ENCODE measurements around the gene RNF31.

Gene RNF31

DNA sequence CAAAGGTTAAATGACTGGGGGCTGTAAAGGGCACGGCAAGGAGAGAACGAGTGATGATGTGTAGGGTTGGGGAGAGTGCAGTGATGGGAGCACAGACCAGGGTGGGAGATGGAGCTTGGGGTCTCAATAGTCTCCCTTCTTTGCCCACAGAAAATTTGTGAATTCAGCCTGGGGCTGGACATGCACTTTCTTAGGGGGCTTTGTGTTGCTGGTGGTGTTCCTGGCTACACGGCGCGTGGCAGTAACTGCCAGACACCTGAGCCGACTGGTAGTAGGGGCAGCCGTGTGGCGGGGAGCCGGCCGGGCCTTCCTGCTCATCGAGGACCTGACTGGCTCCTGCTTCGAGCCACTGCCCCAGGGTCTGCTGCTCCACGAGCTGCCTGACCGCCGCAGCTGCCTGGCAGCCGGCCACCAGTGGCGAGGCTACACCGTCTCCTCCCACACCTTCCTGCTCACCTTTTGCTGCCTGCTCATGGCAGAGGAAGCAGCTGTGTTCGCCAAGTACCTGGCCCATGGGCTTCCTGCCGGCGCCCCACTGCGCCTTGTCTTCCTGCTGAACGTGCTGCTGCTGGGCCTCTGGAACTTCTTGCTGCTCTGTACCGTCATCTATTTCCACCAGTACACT, 15.1 kb upstream of the RNF31 start:
- DNase-seq (ENCODE audit: low read depth) = no peak
- TF ChIP-seq, protein P1, sequence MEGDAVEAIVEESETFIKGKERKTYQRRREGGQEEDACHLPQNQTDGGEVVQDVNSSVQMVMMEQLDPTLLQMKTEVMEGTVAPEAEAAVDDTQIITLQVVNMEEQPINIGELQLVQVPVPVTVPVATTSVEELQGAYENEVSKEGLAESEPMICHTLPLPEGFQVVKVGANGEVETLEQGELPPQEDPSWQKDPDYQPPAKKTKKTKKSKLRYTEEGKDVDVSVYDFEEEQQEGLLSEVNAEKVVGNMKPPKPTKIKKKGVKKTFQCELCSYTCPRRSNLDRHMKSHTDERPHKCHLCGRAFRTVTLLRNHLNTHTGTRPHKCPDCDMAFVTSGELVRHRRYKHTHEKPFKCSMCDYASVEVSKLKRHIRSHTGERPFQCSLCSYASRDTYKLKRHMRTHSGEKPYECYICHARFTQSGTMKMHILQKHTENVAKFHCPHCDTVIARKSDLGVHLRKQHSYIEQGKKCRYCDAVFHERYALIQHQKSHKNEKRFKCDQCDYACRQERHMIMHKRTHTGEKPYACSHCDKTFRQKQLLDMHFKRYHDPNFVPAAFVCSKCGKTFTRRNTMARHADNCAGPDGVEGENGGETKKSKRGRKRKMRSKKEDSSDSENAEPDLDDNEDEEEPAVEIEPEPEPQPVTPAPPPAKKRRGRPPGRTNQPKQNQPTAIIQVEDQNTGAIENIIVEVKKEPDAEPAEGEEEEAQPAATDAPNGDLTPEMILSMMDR (IDR thresholded peaks at IDR 0.05; ENCODE audit: control insufficient read depth, insufficient read depth, low read depth, low read length, missing control alignments) = no peak
- no peak overlapping the region for H3K4me3 ChIP-seq (ENCODE audit: control insufficient read depth, low read depth, low read length)

DNA sequence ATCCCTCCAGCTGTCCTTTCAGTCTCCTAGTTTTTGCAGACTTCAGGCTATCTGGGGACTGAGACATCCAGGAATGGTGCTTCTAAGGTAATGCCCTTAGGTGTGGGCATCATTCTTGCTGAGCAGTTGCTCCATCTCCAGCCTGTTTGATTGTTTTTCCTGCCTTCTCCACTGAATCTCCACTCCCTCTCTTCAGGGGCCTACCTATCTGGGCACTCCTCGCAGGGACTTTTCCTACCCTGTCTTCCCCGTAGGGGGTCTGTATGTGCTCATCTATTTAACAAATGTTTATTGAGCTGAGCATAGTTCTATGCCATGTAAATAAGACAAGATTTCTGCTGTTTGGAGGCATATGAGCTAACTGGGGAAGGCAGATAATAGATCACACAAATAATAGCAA, 14.3 kb upstream of the RNF31 start:
- DNase-seq (ENCODE audit: low read depth) = no peak
- no peak overlapping the region for H3K4me3 ChIP-seq (ENCODE audit: control insufficient read depth, low read depth, low read length)
- TF ChIP-seq, protein P1 (IDR thresholded peaks at IDR 0.05; ENCODE audit: control insufficient read depth, insufficient read depth, low read depth, low read length, missing control alignments) = no peak

DNA sequence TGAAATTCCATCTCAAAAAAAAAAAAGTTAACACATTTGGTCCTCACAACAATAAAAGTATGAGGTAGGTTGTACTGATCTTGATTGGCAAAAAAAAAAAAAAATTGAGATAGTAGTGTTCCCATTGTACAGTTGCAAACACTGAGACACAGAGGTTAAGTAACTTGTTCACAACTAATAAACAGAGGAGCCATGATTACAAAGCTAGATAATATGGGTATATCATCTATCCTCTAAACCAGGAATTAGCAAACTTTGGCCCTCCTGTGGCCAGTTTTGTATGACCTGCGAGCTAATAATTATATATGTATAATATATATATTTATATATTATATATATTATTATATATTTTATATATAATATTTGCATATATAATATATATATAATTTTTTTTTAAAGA, 13.6 kb upstream of the RNF31 start:
- TF ChIP-seq, protein P1 (IDR thresholded peaks at IDR 0.05; ENCODE audit: control insufficient read depth, insufficient read depth, low read depth, low read length, missing control alignments) = no peak
- no peak for DNase-seq (ENCODE audit: low read depth)
- no peak overlapping the region for H3K4me3 ChIP-seq (ENCODE audit: control insufficient read depth, low read depth, low read length)

DNA sequence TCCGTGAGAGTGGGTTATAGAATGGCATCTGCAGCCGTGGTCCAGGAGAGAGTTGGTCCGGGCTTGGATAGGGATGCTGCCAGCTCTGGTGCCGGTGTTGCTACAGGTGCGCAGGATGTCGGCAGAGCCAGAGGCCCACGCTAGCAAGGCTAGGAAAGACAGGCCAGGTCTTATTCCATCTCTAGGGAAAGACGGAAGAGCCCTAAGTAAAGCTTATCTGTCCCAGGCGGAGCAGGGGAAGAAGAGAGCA, 11.8 kb upstream of the RNF31 start:
- DNase-seq (ENCODE audit: low read depth) = no peak
- H3K4me3 ChIP-seq (ENCODE audit: control insufficient read depth, low read depth, low read length) = peak overlapping the region; percentile 61
- TF ChIP-seq, protein P1 (IDR thresholded peaks at IDR 0.05; ENCODE audit: control insufficient read depth, insufficient read depth, low read depth, low read length, missing control alignments) = no peak

DNA sequence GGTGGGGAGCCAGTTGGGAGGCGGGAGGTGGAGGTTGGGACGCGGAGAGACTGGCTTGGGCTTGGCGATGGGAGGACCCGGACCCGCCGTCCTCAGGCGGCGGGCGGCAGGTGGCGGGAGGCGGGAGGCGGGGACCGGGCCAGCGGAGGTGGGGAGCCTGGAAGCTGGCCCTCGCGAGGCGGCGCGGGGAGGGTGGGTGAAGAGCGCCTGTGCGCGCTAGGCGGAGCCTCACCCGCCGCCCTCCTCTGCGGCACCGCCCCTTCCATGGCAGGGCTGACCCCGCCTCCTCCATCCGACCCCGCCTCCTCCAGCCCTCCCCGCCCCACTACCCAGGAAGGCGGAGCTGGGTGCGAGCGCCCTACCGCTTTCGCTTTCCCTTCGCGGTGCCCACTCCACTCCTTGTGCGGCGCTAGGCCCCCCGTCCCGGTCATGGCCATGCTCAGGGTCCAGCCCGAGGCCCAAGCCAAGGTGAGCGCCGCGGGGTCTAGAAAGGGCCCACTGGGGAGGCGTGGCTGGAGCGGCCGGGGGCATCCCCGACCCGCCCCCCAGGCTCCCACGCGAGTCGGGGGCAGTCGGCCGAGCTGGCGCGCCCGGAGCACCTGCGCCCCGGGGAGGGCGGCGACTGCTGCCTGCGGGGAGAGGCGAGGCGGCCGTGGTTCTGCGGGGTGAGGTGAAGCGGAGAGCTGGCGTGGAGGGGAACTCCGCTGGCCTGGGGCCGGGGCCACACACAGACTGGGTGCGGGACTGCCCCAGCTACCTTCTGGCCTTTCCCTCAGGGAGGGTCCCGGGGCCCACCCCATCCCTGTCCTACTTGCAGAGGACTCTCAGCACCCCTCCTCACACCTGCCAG, 11.2 kb upstream of the RNF31 start, which contains the start of gene PSME1:
PSME1 (plus strand) TSS at position 361 of the 850 bp plus-strand sequence; CDS start at position 430, 69 bp downstream.
- TF ChIP-seq, protein P1 (IDR thresholded peaks at IDR 0.05; ENCODE audit: control insufficient read depth, insufficient read depth, low read depth, low read length, missing control alignments) = no peak
- H3K4me3 ChIP-seq (ENCODE audit: control insufficient read depth, low read depth, low read length) = peak within 1 kb of the TSS; percentile 61
- peak; percentile 27 for DNase-seq (ENCODE audit: low read depth)

DNA sequence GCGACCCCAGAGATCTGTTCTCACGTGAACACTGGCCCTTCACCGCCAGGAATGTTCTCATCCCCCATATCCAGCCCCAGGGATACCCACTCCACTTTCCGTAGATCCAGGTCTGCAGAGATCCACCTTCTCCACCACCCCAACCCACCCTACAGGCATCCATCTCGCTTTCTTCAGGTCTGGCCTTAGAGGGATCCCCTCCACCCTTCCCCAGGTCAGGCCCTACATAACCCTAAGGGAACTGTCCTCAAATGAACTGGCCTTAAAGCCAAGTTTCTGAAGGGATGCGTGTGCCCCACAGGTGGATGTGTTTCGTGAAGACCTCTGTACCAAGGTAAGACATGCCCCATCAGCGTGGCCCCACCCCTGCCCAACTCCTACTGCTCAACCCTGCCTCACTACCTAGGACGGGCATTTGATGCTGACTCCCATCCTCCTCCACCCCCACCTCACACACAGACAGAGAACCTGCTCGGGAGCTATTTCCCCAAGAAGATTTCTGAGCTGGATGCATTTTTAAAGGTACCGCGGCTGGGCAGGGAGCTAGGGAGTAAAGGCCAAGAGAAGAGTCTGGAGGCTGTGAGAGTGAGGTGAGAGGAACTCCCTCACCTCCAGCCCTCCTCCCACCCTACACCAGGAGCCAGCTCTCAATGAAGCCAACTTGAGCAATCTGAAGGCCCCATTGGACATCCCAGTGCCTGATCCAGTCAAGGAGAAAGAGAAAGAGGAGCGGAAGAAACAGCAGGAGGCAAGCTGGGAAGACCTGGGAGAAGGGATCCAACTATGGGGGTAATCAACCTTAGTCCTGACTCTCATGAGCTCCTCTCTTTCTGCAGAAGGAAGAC, 10.4 kb upstream of the RNF31 start:
- peak overlapping the region; percentile 61 for H3K4me3 ChIP-seq (ENCODE audit: control insufficient read depth, low read depth, low read length)
- TF ChIP-seq, protein P1 (IDR thresholded peaks at IDR 0.05; ENCODE audit: control insufficient read depth, insufficient read depth, low read depth, low read length, missing control alignments) = no peak

More for the DNA sequence above, 10.4 kb upstream of the RNF31 start:
- no peak for DNase-seq (ENCODE audit: low read depth)

Measured in AG09309 (cell line).